Panc1 (cell line): ENCODE results near the gene SLC27A5. TPM values are rescaled to one million over a fixed set of nuclear protein-coding genes. Genes with fewer than 3 reads are reported as not detected.
A peak's percentile ranks its signal among the peaks of the same experiment; 100 is the strongest.

Experiments
- ATAC-seq: fragments of 200-7000 bp; cut with Tn5 transposase; 2 replicates; pipeline ENCODE4 v1.9.1; 2020; ENCODE audit warnings: mild to moderate bottlenecking, moderate library complexity
- BruUV-seq: library from RNA; stranded (reverse); fragments of 400-500 nt; replicated peaks from 2 replicates; lab custom pipeline; 2021; lab: Mats Ljungman, UMichigan
- CTCF ChIA-PET: fragments of 300-600 bp; sonication (Branson Sonifier 250); formaldehyde crosslinking; loops from one replicate; lab custom pipeline; 2022; ENCODE audit warnings: antibody characterized with exemption; lab: Charles Lee
- POLR2A ChIA-PET: fragments of 300-600 bp; sonication (Branson Sonifier 250); formaldehyde crosslinking; loops from one replicate; lab custom pipeline; 2022; ENCODE audit warnings: antibody characterized with exemption; lab: Charles Lee
- DNase-seq: peaks from one replicate; pipeline ENCODE4 v3.0.0-alpha.2; 2010; ENCODE audit warnings: low read depth, low spot score
- H3K27ac ChIP-seq: 2 replicates; pipeline ENCODE4 v1.5.1; 2011; ENCODE audit warnings: mild to moderate bottlenecking, low read length, inconsistent platforms
- H3K27me3 ChIP-seq: fragments of 200-500 bp; sonication (Bioruptor generic); 2 replicates; pipeline ENCODE4 v1.6.0; 2014; ENCODE audit warnings: low read length, inconsistent platforms; ENCODE audit not compliant: control insufficient read depth, insufficient read depth
- H3K36me3 ChIP-seq: fragments of 200-500 bp; sonication (Bioruptor generic); 2 replicates; pipeline ENCODE4 v1.5.1; 2014; ENCODE audit warnings: inconsistent platforms, mild to moderate bottlenecking, low read length, moderate library complexity; ENCODE audit not compliant: control insufficient read depth, insufficient read depth
- H3K4me1 ChIP-seq: 2 replicates; pipeline ENCODE4 v1.5.1; 2011; ENCODE audit warnings: inconsistent platforms, mild to moderate bottlenecking, low read length, moderate library complexity; ENCODE audit not compliant: control insufficient read depth, insufficient read depth
- H3K4me3 ChIP-seq, 2 experiments: 2 replicates each; pipeline ENCODE4 v1.5.1; 2011 to 2012; ENCODE audit warnings: low read depth in 2 of 2, low read length in 2 of 2, mild to moderate bottlenecking in 2 of 2, inconsistent platforms in 1 of 2, moderate library complexity in 1 of 2
- H3K9me3 ChIP-seq: fragments of 200-500 bp; sonication (Bioruptor generic); 2 replicates; pipeline ENCODE4 v1.5.1; 2014; ENCODE audit warnings: low read depth, mild to moderate bottlenecking, inconsistent platforms, low read length, moderate library complexity; ENCODE audit not compliant: control insufficient read depth, insufficient read depth
- CTCF ChIP-seq: fragments of 450-650 bp; IDR thresholded peaks from 2 replicates; pipeline ENCODE4 v1.5.1; 2017; ENCODE audit warnings: mild to moderate bottlenecking
- POLR2AphosphoS5 ChIP-seq: IDR thresholded peaks from 2 replicates; pipeline ENCODE4 v1.6.1; 2012; ENCODE audit warnings: mild to moderate bottlenecking, low read depth, low read length, moderate library complexity
- REST ChIP-seq, 2 experiments: IDR thresholded peaks; 2 replicates each; pipeline ENCODE4 v1.6.1; 2011 to 2012; ENCODE audit warnings: low read depth in 2 of 2, control low read depth in 1 of 2, low read length in 1 of 2, mild to moderate bottlenecking in 1 of 2, moderate library complexity in 1 of 2; ENCODE audit not compliant: insufficient read depth in 1 of 2
- SIN3A ChIP-seq: IDR thresholded peaks from 2 replicates; pipeline ENCODE4 v1.6.1; 2012; ENCODE audit warnings: low read depth, mild to moderate bottlenecking, low read length, moderate library complexity, borderline replicate concordance; ENCODE audit not compliant: insufficient read depth
- TCF7L2 ChIP-seq: IDR thresholded peaks from 2 replicates; pipeline ENCODE4 v1.6.1; 2011; ENCODE audit warnings: mild to moderate bottlenecking, low read depth, low read length, inconsistent platforms
- in situ Hi-C: cut with HindIII; loops from 2 replicates; pipeline ENCODE4 v1.10.0; 2016; ENCODE audit warnings: low sequenced_read_pairs, low pct_unique_long_range_greater_than_20kb
- intact Hi-C: fragments of 100-400 bp; cut with micrococcal nuclease; formaldehyde crosslinking; loops from one replicate; pipeline ENCODE4 v1.10.0; 2022; ENCODE audit not compliant: unreplicated experiment
- total RNA-seq: library from RNA; stranded (reverse); gene quantifications from one replicate; pipeline ENCODE4 v1.2.1, GENCODE V29; 2021; ENCODE audit not compliant: unreplicated experiment

The SLC27A5 gene
- total RNA-seq, 1 experiment from 2014 or later = 10.7 TPM

- intact Hi-C loops = no loop called here
- in situ Hi-C loops = no loop called here
Measured at GRCh38 chr19:58558623-58559274, 47.0 kb upstream of the SLC27A5 start.

More at GRCh38 chr19:58558623-58559274, 47.0 kb upstream of the SLC27A5 start:
- no TSS peak for BruUV-seq
- H3K4me1 ChIP-seq = peaks cover 37% of the 10 kb centered on the region
- H3K27ac ChIP-seq = peak overlapping the region; percentile 100
- peak overlapping the region; percentile 66 to 77 for H3K4me3 ChIP-seq
- ChIA-PET POLR2A (interaction anchor here (0.6 to 1.0 kb wide), 5 partner anchors 12 to 398 kb away, joined by 3 to 5 read pairs (median 3); no protein-coding TSS in a partner anchor), CTCF (interaction anchor here (0.5 to 0.8 kb wide), 2 partner anchors 39 to 51 kb away, joined by 3 read pairs; partner anchors contain the start of gene ZBTB45)
- peak; percentile 73 for ATAC-seq
- H3K27me3 ChIP-seq = no peaks in the 10 kb centered on the region
- TF ChIP-seq REST (IDR thresholded peaks at IDR 0.05; ENCODE audit: insufficient read depth in 1 of 2, low read depth in 2 of 2, low read length in 1 of 2) = no peak
- no peak for TF ChIP-seq TCF7L2
- 0 out of 2 replicates have a peak, but pooled peaks have one; percentile 22 for TF ChIP-seq SIN3A
- TF ChIP-seq POLR2AphosphoS5 = peak; percentile 87
- TF ChIP-seq CTCF = no peak
- peak; percentile 96 for DNase-seq
- no peaks in the 10 kb centered on the region for H3K9me3 ChIP-seq
- no peaks in the 10 kb centered on the region; the same call in 1 of the 2 replicates for H3K36me3 ChIP-seq
